Stimulated activated naive B cell treated with anti-CD40 and anti-IgM and Interleukin-4, amounts not matched to agents 10 μg/mL and 1 μg/mL and 100 μg/mL, for 72 hours (primary cell): Measurements from ENCODE around the gene AIP.
A peak's percentile ranks its signal among the peaks of the same experiment; 100 is the strongest.

Experiments used
- ATAC-seq, 2 donors: fragments of 150-1000 bp; cut with Tn5 transposase; replicated peaks; 2 replicates each; pipeline ENCODE4 v1.10.0; 2021; ENCODE audit warnings: moderate library complexity in 1 of 2
- DNase-seq: peaks from one replicate; pipeline ENCODE4 v3.0.0; 2021
- H3K27ac Mint-ChIP-seq: one replicate; pipeline ENCODE4 v1.8.0; 2022; ENCODE audit warnings: mild to moderate bottlenecking, mixed read lengths
- H3K27me3 Mint-ChIP-seq, 2 donors: one replicate each; pipeline ENCODE4 v1.8.0; 2022; ENCODE audit warnings: mixed read lengths in 2 of 2
- H3K36me3 Mint-ChIP-seq, 2 donors: one replicate each; pipeline ENCODE4 v1.8.0; 2022; ENCODE audit warnings: mixed read lengths in 2 of 2, mild to moderate bottlenecking in 1 of 2
- H3K4me1 Mint-ChIP-seq, 2 donors: one replicate each; pipeline ENCODE4 v1.8.0; 2022; ENCODE audit warnings: mixed read lengths in 2 of 2, mild to moderate bottlenecking in 1 of 2
- H3K4me3 Mint-ChIP-seq, 2 donors: one replicate each; pipeline ENCODE4 v1.8.0; 2022; ENCODE audit warnings: mild to moderate bottlenecking in 2 of 2, mixed read lengths in 2 of 2, moderate library complexity in 1 of 2
- H3K9me3 Mint-ChIP-seq, 2 donors: one replicate each; pipeline ENCODE4 v1.8.0; 2022; ENCODE audit warnings: mixed read lengths in 2 of 2, mild to moderate bottlenecking in 1 of 2

Gene AIP

GRCh38 chr11:67440229-67441097, 42.4 kb upstream of the AIP start:
- Mint-ChIP-seq H3K27me3 (no peaks in the 10 kb centered on the region), H3K9me3 (no peaks in the 10 kb centered on the region), H3K4me1 (peaks cover 63 to 88% of the 10 kb centered on the region in 2 donors), H3K27ac (peak overlapping the region; percentile 95), H3K36me3 (peaks cover 37 to 59% of the 10 kb centered on the region in 2 donors), H3K4me3 (peak overlapping the region; percentile 46 to 75)
- DNase-seq, result no peak
- peak in 1 of 2 donors; percentile 2 for ATAC-seq

DNA sequence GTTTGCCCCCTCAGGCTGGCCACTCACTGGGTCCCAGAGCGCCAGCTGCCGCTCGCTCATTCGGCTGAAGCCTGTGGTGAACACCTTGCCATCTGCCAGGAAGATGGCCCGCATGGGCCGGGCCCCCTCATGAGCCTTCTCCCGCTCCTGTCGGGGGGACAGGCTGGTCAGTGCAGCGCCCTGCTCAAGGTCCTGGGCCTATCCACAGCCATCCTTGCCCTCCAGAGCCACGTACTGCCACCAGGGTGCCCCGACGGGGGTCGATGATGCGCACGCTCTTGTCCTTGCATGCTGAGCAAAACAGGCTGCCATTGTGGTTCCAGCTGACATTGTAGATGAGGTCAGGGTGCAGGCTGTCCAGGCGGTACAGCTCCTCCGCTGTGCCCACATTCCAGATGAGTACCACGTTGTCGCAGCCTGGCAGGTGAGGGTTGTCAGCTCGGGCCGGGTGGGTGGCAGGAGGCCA, 41.7 kb upstream of the AIP start:
- no peaks in the 10 kb centered on the region for H3K9me3 Mint-ChIP-seq
- H3K27me3 Mint-ChIP-seq, result no peaks in the 10 kb centered on the region
- H3K4me3 Mint-ChIP-seq, result peak overlapping the region; percentile 46 to 75
- peaks cover 64 to 88% of the 10 kb centered on the region in 2 donors for H3K4me1 Mint-ChIP-seq
- ATAC-seq (no peak), DNase-seq (no peak)
- peaks cover 30 to 52% of the 10 kb centered on the region in 2 donors for H3K36me3 Mint-ChIP-seq
- H3K27ac Mint-ChIP-seq, result peak overlapping the region; percentile 95

- Mint-ChIP-seq H3K9me3 (no peaks in the 10 kb centered on the region), H3K27me3 (no peaks in the 10 kb centered on the region), H3K27ac (peak overlapping the region; percentile 96), H3K4me3 (peak overlapping the region; percentile 81 to 85), H3K36me3 (peaks cover 24 to 45% of the 10 kb centered on the region in 2 donors), H3K4me1 (peaks cover 63 to 86% of the 10 kb centered on the region in 2 donors)
- DNase-seq, result no peak
- ATAC-seq, result no peak
Measured at GRCh38 chr11:67441731-67442351, 41.0 kb upstream of the AIP start.

GRCh38 chr11:67442504-67443404, 40.1 kb upstream of the AIP start:
- ATAC-seq (peak; percentile 1 to 5), DNase-seq (no peak)
- peak overlapping the region; percentile 81 to 85 for H3K4me3 Mint-ChIP-seq
- peak overlapping the region; percentile 96 for H3K27ac Mint-ChIP-seq
- H3K9me3 Mint-ChIP-seq, result no peaks in the 10 kb centered on the region
- H3K4me1 Mint-ChIP-seq, result peaks cover 63 to 93% of the 10 kb centered on the region in 2 donors
- peaks cover 18 to 38% of the 10 kb centered on the region in 2 donors for H3K36me3 Mint-ChIP-seq
- no peaks in the 10 kb centered on the region for H3K27me3 Mint-ChIP-seq

DNA sequence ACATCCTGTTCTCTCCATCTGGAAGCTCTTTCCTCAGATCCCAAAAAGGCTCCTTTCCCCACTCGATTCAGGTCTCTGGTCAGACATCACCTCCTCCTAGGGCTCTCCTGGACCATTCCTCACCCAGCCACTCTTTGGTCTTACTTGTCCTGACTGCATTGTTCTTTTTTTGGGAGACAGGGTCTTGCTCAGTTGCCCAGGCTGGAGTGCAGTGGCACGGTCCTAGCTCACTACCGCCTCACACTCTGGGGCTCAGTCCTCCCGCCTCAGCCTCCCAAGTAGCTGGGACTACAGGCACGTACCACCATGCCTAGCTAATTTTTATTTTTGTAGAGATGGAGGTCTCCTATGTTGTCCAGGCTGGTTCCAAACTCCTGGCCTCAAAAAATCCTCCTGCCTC, 37.3 kb upstream of the AIP start:
- peak overlapping the region; percentile 75 to 82 for H3K4me3 Mint-ChIP-seq
- peaks cover 3 to 15% of the 10 kb centered on the region in 2 donors for H3K36me3 Mint-ChIP-seq
- no peaks in the 10 kb centered on the region for H3K27me3 Mint-ChIP-seq
- H3K27ac Mint-ChIP-seq, result peak overlapping the region; percentile 79
- no peak for ATAC-seq
- peaks cover 61 to 89% of the 10 kb centered on the region in 2 donors for H3K4me1 Mint-ChIP-seq
- H3K9me3 Mint-ChIP-seq, result no peaks in the 10 kb centered on the region
- no peak for DNase-seq

- Mint-ChIP-seq H3K27ac (no peak overlapping the region), H3K9me3 (no peaks in the 10 kb centered on the region), H3K4me3 (peak overlapping the region in 1 of 2 donors; percentile 23), H3K4me1 (peaks cover 49 to 86% of the 10 kb centered on the region in 2 donors), H3K27me3 (no peaks in the 10 kb centered on the region), H3K36me3 (no peaks in the 10 kb centered on the region)
- DNase-seq, result no peak
- ATAC-seq, result no peak
Measured at GRCh38 chr11:67448220-67448609, 34.6 kb upstream of the AIP start.

DNA sequence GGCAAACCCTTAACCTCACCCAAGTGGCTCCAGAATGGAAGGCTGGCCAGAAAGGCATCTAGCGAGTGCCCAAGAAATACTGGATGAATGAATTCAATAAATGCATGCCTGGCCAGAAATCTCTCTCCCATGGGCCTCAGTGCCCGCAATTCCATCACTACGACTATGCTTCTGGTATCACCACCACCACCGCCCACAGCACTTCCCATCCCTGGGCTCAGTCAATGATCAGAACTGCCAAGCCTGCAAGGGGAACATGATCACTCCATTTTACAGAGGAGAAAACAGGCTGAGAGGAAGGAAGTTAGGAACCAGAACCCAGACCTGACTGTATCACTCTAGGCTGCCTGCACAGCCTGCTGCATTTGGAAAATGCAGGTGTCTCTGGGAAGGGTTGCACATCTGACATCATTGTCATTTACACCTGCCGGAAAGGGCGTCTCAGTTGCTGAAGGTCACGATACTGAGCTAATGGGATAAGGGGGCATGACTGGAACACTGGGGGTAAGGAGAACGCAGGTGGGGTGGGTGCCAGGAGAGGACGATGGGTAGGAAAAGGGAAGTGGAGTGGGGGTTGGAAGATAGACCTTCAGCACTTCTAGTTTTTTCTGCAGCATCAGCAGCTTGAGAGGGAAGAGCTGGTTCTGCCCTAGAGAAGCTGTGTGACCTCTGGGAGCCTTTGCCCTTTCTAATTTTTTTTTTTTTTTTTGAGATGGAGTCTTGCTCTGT, 33.5 kb upstream of the AIP start:
- Mint-ChIP-seq H3K4me3 (no peak overlapping the region), H3K4me1 (peaks cover 47 to 81% of the 10 kb centered on the region in 2 donors), H3K36me3 (no peaks in the 10 kb centered on the region), H3K27me3 (no peaks in the 10 kb centered on the region), H3K9me3 (no peaks in the 10 kb centered on the region), H3K27ac (peak overlapping the region; percentile 80)
- ATAC-seq (peak; percentile 12 to 36), DNase-seq (no peak)

- peaks cover 38 to 81% of the 10 kb centered on the region in 2 donors for H3K4me1 Mint-ChIP-seq
Measured at GRCh38 chr11:67450796-67451657, 31.8 kb upstream of the AIP start.

GRCh38 chr11:67451658-67451976, 31.2 kb upstream of the AIP start:
- DNase-seq (no peak), ATAC-seq (no peak)
- no peaks in the 10 kb centered on the region for H3K36me3 Mint-ChIP-seq
- H3K27ac Mint-ChIP-seq, result peak overlapping the region; percentile 94
- H3K4me3 Mint-ChIP-seq, result peak overlapping the region; percentile 32 to 51
- no peaks in the 10 kb centered on the region for H3K9me3 Mint-ChIP-seq
- H3K27me3 Mint-ChIP-seq, result no peaks in the 10 kb centered on the region
- H3K4me1 Mint-ChIP-seq, result peaks cover 36 to 82% of the 10 kb centered on the region in 2 donors

More at GRCh38 chr11:67450796-67451657, 31.8 kb upstream of the AIP start:
- no peak for DNase-seq
- Mint-ChIP-seq H3K27ac (peak overlapping the region; percentile 94), H3K9me3 (no peaks in the 10 kb centered on the region), H3K4me3 (peak overlapping the region in 1 of 2 donors; percentile 32), H3K27me3 (no peaks in the 10 kb centered on the region), H3K36me3 (no peaks in the 10 kb centered on the region)
- no peak for ATAC-seq

GRCh38 chr11:67452141-67452952, 30.5 kb upstream of the AIP start, which contains the start of gene GPR152:
TSS of gene GPR152 (minus strand) at chr11:67452729. CDS start at chr11:67452724, 5 bp downstream.
- Mint-ChIP-seq H3K4me1 (peaks cover 39 to 83% of the 10 kb centered on the region in 2 donors), H3K27me3 (no peaks in the 10 kb centered on the region), H3K4me3 (peak within 1 kb of the TSS; percentile 32 to 51), H3K27ac (peak within 1 kb of the TSS; percentile 94), H3K9me3 (no peaks in the 10 kb centered on the region), H3K36me3 (no peaks in the 10 kb centered on the region)
- DNase-seq (no peak), ATAC-seq (no peak)

- Mint-ChIP-seq H3K4me3 (no peak overlapping the region), H3K4me1 (peaks cover 35 to 84% of the 10 kb centered on the region in 2 donors), H3K36me3 (no peaks in the 10 kb centered on the region), H3K9me3 (no peaks in the 10 kb centered on the region), H3K27ac (no peak overlapping the region), H3K27me3 (no peaks in the 10 kb centered on the region)
- no peak for DNase-seq
- no peak for ATAC-seq
Measured at GRCh38 chr11:67453816-67454732, 28.8 kb upstream of the AIP start.
